H9 (cell line): ENCODE results near the gene HYI. TPM values are rescaled to one million over a fixed set of nuclear protein-coding genes. Genes with fewer than 3 reads are reported as not detected.

Experiments used
- DNase-seq: peaks from one replicate; pipeline ENCODE4 v3.0.0-alpha.2; 2017
- H2AFZ ChIP-seq: one replicate; pipeline ENCODE4 v1.6.1; 2013; ENCODE audit warnings: mild to moderate bottlenecking, low read length, control low read depth, moderate library complexity
- H2AK5ac ChIP-seq: 2 replicates; pipeline ENCODE4 v1.6.1; 2013; ENCODE audit warnings: low read length, control low read depth, mixed read lengths; ENCODE audit not compliant: insufficient read length
- H2BK120ac ChIP-seq: one replicate; pipeline ENCODE4 v1.6.1; 2013; ENCODE audit warnings: low read depth, mild to moderate bottlenecking, low read length, control low read depth, inconsistent platforms; ENCODE audit not compliant: poor library complexity, severe bottlenecking
- H2BK12ac ChIP-seq: 2 replicates; pipeline ENCODE4 v1.6.1; 2013; ENCODE audit warnings: low read length, control low read depth, mixed read lengths, low read depth; ENCODE audit not compliant: insufficient read length
- H2BK15ac ChIP-seq: 2 replicates; pipeline ENCODE4 v1.6.1; 2013; ENCODE audit warnings: low read depth, low read length, control low read depth
- H2BK20ac ChIP-seq: one replicate; pipeline ENCODE4 v1.6.1; 2013; ENCODE audit warnings: low read depth, mild to moderate bottlenecking, low read length, control low read depth, inconsistent platforms; ENCODE audit not compliant: poor library complexity, severe bottlenecking
- H2BK5ac ChIP-seq: 2 replicates; pipeline ENCODE4 v1.6.1; 2013; ENCODE audit warnings: low read length, control low read depth, mixed read lengths; ENCODE audit not compliant: insufficient read length
- H3K14ac ChIP-seq: 2 replicates; pipeline ENCODE4 v1.6.1; 2013; ENCODE audit warnings: low read length, control low read depth; ENCODE audit not compliant: insufficient read depth
- H3K18ac ChIP-seq: 2 replicates; pipeline ENCODE4 v1.6.1; 2013; ENCODE audit warnings: low read depth, mild to moderate bottlenecking, mixed read lengths, low read length, control low read depth; ENCODE audit not compliant: insufficient read length
- H3K23ac ChIP-seq: 2 replicates; pipeline ENCODE4 v1.6.1; 2013; ENCODE audit warnings: low read length, control low read depth, mixed read lengths, low read depth; ENCODE audit not compliant: insufficient read length
- H3K23me2 ChIP-seq: 2 replicates; pipeline ENCODE4 v1.6.1; 2013; ENCODE audit warnings: low read depth, mild to moderate bottlenecking, mixed read lengths, low read length, control low read depth; ENCODE audit not compliant: insufficient read length, poor library complexity, severe bottlenecking
- H3K27ac ChIP-seq: 2 replicates; pipeline ENCODE4 v1.5.1; 2013; ENCODE audit warnings: low read length, control low read depth, mixed read lengths, low read depth; ENCODE audit not compliant: insufficient read length
- H3K27me3 ChIP-seq: 2 replicates; pipeline ENCODE4 v1.6.1; 2013; ENCODE audit warnings: low read length, control low read depth, inconsistent platforms; ENCODE audit not compliant: insufficient read depth
- H3K4ac ChIP-seq: 2 replicates; pipeline ENCODE4 v1.6.1; 2013; ENCODE audit warnings: low read depth, mild to moderate bottlenecking, control low read depth, inconsistent platforms, low read length, moderate library complexity
- H3K4me1 ChIP-seq: 2 replicates; pipeline ENCODE4 v1.6.1; 2013; ENCODE audit warnings: low read length, control low read depth, inconsistent platforms; ENCODE audit not compliant: insufficient read depth
- H3K4me2 ChIP-seq: 2 replicates; pipeline ENCODE4 v1.6.1; 2013; ENCODE audit warnings: low read length, control low read depth, mixed read lengths; ENCODE audit not compliant: insufficient read length, insufficient read depth
- H3K56ac ChIP-seq: 2 replicates; pipeline ENCODE4 v1.6.1; 2013; ENCODE audit warnings: low read depth, mild to moderate bottlenecking, mixed read lengths, low read length, control low read depth; ENCODE audit not compliant: insufficient read length
- H3K79me1 ChIP-seq: 2 replicates; pipeline ENCODE4 v1.6.1; 2013; ENCODE audit warnings: low read depth, mild to moderate bottlenecking, moderate library complexity, low read length, control low read depth, inconsistent platforms; ENCODE audit not compliant: insufficient read depth, poor library complexity, severe bottlenecking
- H3K79me2 ChIP-seq: 2 replicates; pipeline ENCODE4 v1.6.1; 2013; ENCODE audit warnings: low read length, control low read depth, inconsistent platforms; ENCODE audit not compliant: insufficient read depth
- H3K9ac ChIP-seq: 2 replicates; pipeline ENCODE4 v1.6.1; 2013; ENCODE audit warnings: low read length, control low read depth, mixed read lengths; ENCODE audit not compliant: insufficient read length; ENCODE audit errors: extremely low read depth
- H3K9me3 ChIP-seq: one replicate; pipeline ENCODE4 v1.6.1; 2013; ENCODE audit warnings: low read depth, low read length, inconsistent platforms; ENCODE audit not compliant: control insufficient read depth
- H3T11ph ChIP-seq: one replicate; pipeline ENCODE4 v1.6.1; 2013; ENCODE audit warnings: mild to moderate bottlenecking, low read length, control low read depth, inconsistent platforms
- H4K20me1 ChIP-seq: one replicate; pipeline ENCODE4 v1.6.1; 2013; ENCODE audit not compliant: control insufficient read depth, insufficient read length, insufficient read depth
- H4K5ac ChIP-seq: 2 replicates; pipeline ENCODE4 v1.6.1; 2013; ENCODE audit warnings: low read depth, mild to moderate bottlenecking, mixed read lengths, low read length, control low read depth; ENCODE audit not compliant: insufficient read length
- H4K8ac ChIP-seq: replicated peaks from 2 replicates; pipeline ENCODE4 v1.6.1; 2013; ENCODE audit warnings: low read length, control low read depth, mixed read lengths, low read depth; ENCODE audit not compliant: insufficient read length
- H4K91ac ChIP-seq: 2 replicates; pipeline ENCODE4 v1.6.1; 2013; ENCODE audit warnings: low read depth, mild to moderate bottlenecking, moderate library complexity, mixed read lengths, low read length, control low read depth; ENCODE audit not compliant: insufficient read length
- H3K27ac Mint-ChIP-seq, 3 experiments: 2 replicates in 2 of 3; 3 replicates in 1 of 3; pipeline ENCODE4 v1.8.0; 2020 to 2021; ENCODE audit warnings: mixed read lengths in 3 of 3, mild to moderate bottlenecking in 1 of 3, moderate library complexity in 1 of 3
- H3K27me3 Mint-ChIP-seq: 2 replicates; pipeline ENCODE4 v1.8.0; 2021; ENCODE audit warnings: low read depth, mild to moderate bottlenecking, moderate library complexity, mixed read lengths
- H3K36me3 Mint-ChIP-seq, 3 experiments: 2 replicates in 2 of 3; 3 replicates in 1 of 3; pipeline ENCODE4 v1.8.0; 2020 to 2021; ENCODE audit warnings: low read depth in 3 of 3, mixed read lengths in 3 of 3; ENCODE audit not compliant: insufficient read depth in 1 of 3
- H3K4me1 Mint-ChIP-seq, 2 experiments: 2 replicates each; pipeline ENCODE4 v1.8.0; 2020; ENCODE audit warnings: mixed read lengths in 2 of 2
- H3K4me3 Mint-ChIP-seq, 2 experiments: 2 replicates in 1 of 2; 3 replicates in 1 of 2; pipeline ENCODE4 v1.8.0; 2020 to 2021; ENCODE audit warnings: mild to moderate bottlenecking in 2 of 2, mixed read lengths in 2 of 2, moderate library complexity in 1 of 2
- H3K9me3 Mint-ChIP-seq, 2 experiments: 2 replicates in 1 of 2; 3 replicates in 1 of 2; pipeline ENCODE4 v1.8.0; 2020; ENCODE audit warnings: mild to moderate bottlenecking in 2 of 2, mixed read lengths in 2 of 2, moderate library complexity in 1 of 2
- WGBS: extraction: QIAGEN DNeasy Blood & Tissue Kit; methylation state at CpG from one replicate; pipeline ENCODE4 v1.1.7; 2013; ENCODE audit warnings: missing lambda C conversion rate, low lambda C conversion rate, mixed read lengths; ENCODE audit not compliant: insufficient read length; ENCODE audit errors: extremely low coverage; 5-methylcytosine and 5-hydroxymethylcytosine counted together
- total RNA-seq: library from RNA; stranded (reverse); gene quantifications from 2 replicates; pipeline ENCODE4 v1.2.1, GENCODE V29; 2021
- TF ChIP-seq, protein P1 (sequence below): fragments of 200-600 bp; sonication (generic); conservative IDR thresholded peaks from 3 replicates; pipeline ENCODE4 v1.8.0; 2021; ENCODE audit warnings: antibody characterized with exemption, mild to moderate bottlenecking

HYI gene
- total RNA-seq, 1 experiment from 2014 or later, result 16.1 TPM

DNA sequence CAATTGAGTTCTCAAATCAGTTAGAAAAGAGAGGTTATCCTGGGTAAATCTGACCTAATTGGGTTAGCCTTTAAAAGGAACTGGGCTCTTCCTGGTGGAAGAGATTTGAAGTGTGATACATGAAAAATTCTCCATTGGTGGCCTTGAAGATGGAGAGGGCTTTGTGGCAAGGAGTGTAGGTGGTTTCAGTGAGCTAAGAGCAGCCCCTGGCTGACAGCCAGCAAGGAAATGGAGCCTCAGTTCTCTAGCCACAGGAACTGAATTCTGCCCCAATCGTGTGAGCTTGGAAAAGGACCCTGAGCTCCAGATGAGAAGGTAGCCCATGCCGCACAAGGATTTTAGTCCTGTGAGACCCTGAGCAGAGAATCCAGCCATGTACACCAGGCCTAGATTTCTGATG lies 12.7 kb upstream of the HYI start:
- no peak overlapping the region for H3K18ac ChIP-seq
- no peak overlapping the region for H4K91ac ChIP-seq
- TF ChIP-seq, protein P1, sequence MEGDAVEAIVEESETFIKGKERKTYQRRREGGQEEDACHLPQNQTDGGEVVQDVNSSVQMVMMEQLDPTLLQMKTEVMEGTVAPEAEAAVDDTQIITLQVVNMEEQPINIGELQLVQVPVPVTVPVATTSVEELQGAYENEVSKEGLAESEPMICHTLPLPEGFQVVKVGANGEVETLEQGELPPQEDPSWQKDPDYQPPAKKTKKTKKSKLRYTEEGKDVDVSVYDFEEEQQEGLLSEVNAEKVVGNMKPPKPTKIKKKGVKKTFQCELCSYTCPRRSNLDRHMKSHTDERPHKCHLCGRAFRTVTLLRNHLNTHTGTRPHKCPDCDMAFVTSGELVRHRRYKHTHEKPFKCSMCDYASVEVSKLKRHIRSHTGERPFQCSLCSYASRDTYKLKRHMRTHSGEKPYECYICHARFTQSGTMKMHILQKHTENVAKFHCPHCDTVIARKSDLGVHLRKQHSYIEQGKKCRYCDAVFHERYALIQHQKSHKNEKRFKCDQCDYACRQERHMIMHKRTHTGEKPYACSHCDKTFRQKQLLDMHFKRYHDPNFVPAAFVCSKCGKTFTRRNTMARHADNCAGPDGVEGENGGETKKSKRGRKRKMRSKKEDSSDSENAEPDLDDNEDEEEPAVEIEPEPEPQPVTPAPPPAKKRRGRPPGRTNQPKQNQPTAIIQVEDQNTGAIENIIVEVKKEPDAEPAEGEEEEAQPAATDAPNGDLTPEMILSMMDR, result no peak
- H3K4me3 Mint-ChIP-seq, result no peak overlapping the region
- no peaks in the 10 kb centered on the region; the same call in 1 of the 2 replicates for H3K27me3 Mint-ChIP-seq
- no peak overlapping the region for H3K4me2 ChIP-seq
- H2BK5ac ChIP-seq, result no peak overlapping the region
- no peak overlapping the region for H4K5ac ChIP-seq
- no peak overlapping the region for H3K27ac ChIP-seq
- no peak overlapping the region for H2AK5ac ChIP-seq
- no peak overlapping the region for H3K9ac ChIP-seq
- H3K23me2 ChIP-seq, result no peaks in the 10 kb centered on the region
- no CpG with 5 or more reads among the region's 2 CpGs for WGBS
- H3K36me3 Mint-ChIP-seq, result no peaks in the 10 kb centered on the region
- no peaks in the 10 kb centered on the region for H3K4me1 ChIP-seq
- H3K79me1 ChIP-seq, result no peaks in the 10 kb centered on the region
- H3K56ac ChIP-seq, result no peak overlapping the region
- H4K8ac ChIP-seq, result no peak overlapping the region
- H3K14ac ChIP-seq, result no peak overlapping the region
- no peak overlapping the region for H2BK15ac ChIP-seq
- H2BK20ac ChIP-seq, result no peak overlapping the region
- no peak overlapping the region for H3K4ac ChIP-seq
- H4K20me1 ChIP-seq, result no peaks in the 10 kb centered on the region
- H3K27ac Mint-ChIP-seq, result no peak overlapping the region
- H3K9me3 ChIP-seq, result no peaks in the 10 kb centered on the region
- no peaks in the 10 kb centered on the region for H3K27me3 ChIP-seq
- H3K4me1 Mint-ChIP-seq, result no peaks in the 10 kb centered on the region
- H2AFZ ChIP-seq, result no peak overlapping the region
- no peak overlapping the region for H3T11ph ChIP-seq
- H3K9me3 Mint-ChIP-seq, result peaks cover 0 to 1% of the 10 kb centered on the region in 2 experiments; a peak in 1 of 5 replicates
- no peaks in the 10 kb centered on the region for H3K79me2 ChIP-seq
- no peak overlapping the region for H2BK12ac ChIP-seq
- no peak for DNase-seq
- H3K23ac ChIP-seq, result no peak overlapping the region
- no peak overlapping the region for H2BK120ac ChIP-seq
